Keratinocyte (primary cell): ENCODE data around the gene SEC14L3.

Source experiments
- CTCF ChIP-seq, 3 experiments: IDR thresholded peaks in 1 of 3; conservative IDR thresholded peaks in 1 of 3; optimal IDR thresholded peaks in 1 of 3; 2 replicates in 2 of 3; 3 replicates in 1 of 3; pipeline versions ENCODE3 to v1.5.1; 2011; ENCODE audit warnings: low read length in 3 of 3, mild to moderate bottlenecking in 3 of 3, moderate library complexity in 2 of 3, control low read depth in 1 of 3, inconsistent platforms in 1 of 3; ENCODE audit not compliant: insufficient read depth in 2 of 3; ENCODE audit errors: extremely low read depth in 1 of 3
- EZH2 ChIP-seq: IDR thresholded peaks from one replicate; pipeline ENCODE4 v1.6.1; 2012; ENCODE audit warnings: inconsistent platforms, mild to moderate bottlenecking, low read length, moderate library complexity

- TF ChIP-seq CTCF (optimal IDR thresholded peaks at IDR 0.05 in 1 of 3, IDR thresholded peaks at IDR 0.05 in 1 of 3, conservative IDR thresholded peaks at IDR 0.05 in 1 of 3; ENCODE audit: extremely low read depth in 1 of 3, insufficient read depth in 2 of 3, low read length in 3 of 3), result no peak
- no peak for TF ChIP-seq EZH2
Measured at GRCh38 chr22:30472994-30473720, 1.3 kb upstream of the SEC14L3 start.
